LNCAP (cell line): ENCODE measurements around the gene NPVF.

Experiments
- CTCF ChIP-seq: fragments of 450-650 bp; IDR thresholded peaks from 2 replicates; pipeline ENCODE4 v1.5.1; 2017; ENCODE audit warnings: mild to moderate bottlenecking

The NPVF gene

DNA sequence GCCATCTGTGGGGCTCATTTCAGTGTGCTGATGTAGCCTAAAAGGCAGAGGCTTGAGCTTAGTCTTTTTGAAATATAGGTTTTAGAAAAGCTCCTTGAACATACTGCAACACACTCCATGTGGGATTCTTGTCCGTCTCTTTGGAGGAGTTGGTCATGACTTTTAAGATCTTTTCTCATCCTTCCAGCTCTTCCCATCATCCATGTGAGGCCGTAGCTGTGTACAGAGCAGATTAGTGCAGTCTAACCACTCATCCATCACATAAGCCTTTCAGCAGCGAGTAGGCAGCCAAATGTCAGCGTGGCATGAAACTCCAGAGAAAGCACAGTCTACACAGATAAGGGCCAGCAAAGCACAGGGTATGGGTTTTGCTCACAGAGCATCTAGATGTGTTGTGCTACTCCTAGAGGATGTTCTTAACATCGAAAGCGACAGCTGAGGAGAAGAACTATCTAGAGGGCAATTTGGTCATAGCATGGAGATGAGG, 28.1 kb upstream of the NPVF start:
- TF ChIP-seq CTCF = no peak

DNA sequence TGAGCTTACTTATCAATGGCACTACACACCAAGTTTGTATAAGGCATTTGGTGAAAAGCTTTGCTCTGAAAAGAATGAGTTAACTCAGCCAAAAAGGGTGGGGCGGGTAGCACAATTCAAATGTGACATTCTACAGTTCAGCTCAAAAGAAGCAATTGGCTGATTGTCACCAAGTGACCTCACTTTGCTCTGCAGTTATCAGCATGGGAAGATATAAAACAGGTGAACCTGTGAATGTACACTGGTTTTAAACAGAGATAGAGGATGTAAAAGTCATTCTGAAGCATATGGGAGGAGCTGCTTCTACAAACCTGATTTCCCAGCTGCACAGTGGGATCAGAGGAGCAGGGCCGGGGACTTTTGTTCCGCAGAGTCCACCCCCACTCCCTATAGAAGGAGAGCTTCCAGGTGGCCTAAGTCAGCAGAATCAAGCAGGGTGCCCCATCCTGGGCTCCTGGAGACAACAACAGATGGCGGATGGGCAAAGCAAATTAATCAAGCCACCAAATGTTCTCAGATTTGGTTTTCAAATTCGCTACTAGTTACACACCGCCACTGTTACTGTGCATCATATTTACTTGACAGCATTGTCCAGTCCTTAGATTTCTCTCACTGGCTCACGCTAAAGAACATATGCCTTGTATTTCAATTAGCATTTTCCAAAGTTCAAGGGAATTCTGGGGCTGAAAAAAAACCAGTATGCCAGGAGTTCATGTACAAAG, 27.5 kb upstream of the NPVF start:
- no peak for TF ChIP-seq CTCF

DNA sequence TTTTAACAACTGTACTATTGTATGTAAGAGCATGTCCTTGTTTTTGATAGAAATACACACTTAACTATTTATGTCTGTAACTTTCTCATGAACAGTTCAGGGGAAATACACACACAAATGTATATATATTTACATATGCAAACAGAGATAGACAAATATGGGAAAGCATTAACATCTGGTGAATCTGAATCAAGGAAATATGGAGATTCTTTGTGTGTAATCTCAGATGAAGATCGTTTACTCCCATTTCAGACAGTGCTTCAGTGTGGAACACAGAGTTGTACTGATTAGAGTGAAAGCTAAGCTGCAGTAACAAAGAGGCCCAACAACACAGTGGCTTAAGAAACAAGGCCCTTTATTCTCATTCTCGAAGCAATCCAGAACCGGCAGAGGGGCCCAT, 26.3 kb upstream of the NPVF start:
- TF ChIP-seq CTCF = no peak

- no peak for TF ChIP-seq CTCF
Observed at GRCh38 chr7:25253714-25254113, 25.4 kb upstream of the NPVF start.

DNA sequence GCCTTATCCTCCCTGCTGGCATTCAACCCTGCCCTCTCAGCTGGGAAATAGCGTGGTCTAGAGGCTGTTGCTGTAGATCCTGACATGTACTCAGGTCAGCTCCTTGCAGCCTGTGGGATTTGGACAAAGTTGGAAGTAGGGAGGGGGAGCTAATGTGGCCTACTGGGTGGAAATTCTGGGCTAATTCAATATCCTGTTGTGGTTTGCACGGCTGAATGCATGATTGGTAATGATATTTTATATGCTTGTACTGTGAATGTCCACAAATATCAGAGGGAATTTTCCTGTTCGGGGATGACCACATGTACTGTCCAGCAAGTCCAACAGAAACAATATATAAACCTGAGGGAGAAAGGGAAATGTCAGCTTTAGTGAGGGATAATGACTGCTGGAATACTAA, 22.1 kb upstream of the NPVF start:
- no peak for TF ChIP-seq CTCF

DNA sequence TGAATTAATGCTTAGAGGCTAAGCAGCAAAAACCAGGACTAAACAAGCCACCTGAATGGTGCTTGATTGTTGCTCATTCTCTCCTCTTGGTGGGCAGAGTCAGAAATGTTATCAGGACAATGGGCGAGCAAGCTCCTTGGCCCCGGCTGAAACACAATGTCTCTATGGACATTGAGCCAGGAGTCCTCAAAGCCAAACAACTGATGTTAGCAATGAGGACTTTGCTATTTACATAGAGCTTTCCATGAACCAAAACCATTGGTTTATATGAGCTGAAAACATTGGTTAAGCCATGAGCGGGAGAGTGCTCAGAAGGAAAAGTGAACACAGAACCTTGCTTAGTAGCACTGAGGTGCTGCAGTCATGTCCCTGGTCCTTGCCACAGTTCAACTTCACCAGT, 21.5 kb upstream of the NPVF start:
- TF ChIP-seq CTCF = no peak

GRCh38 chr7:25246306-25246705, 18.0 kb upstream of the NPVF start:
- TF ChIP-seq CTCF = no peak
